ENCODE measurements around the gene CREB3. TPM values are rescaled to one million over a fixed set of nuclear protein-coding genes. Genes with fewer than 3 reads are reported as not detected.
A peak's percentile ranks its signal among the peaks of the same experiment; 100 is the strongest.

Gene CREB3
- total RNA-seq, 1 experiment from 2014 or later: 27.3 TPM

DNA sequence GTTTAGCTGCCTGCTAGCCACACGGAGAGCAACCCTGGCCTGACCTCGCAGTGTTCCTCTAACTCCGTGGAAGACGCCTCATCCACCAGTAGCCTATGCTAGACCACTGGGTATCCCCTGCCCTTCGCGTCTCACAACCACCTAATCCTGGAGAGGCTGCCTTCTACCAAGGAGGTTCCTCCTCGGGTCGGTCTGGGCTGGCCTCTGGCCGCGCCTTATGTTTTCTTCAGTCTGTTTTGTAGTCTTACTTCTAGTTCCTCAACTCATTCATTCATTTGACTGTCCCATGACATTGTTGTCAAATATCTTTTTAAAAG lies 41.2 kb upstream of the CREB3 start:
- Histone ChIP-seq H2BK20ac (ENCODE audit: low read depth, low read length, poor library complexity, severe bottlenecking) (no peak overlapping the region), H2AFZ (ENCODE audit: low read length) (no peak overlapping the region), H3T11ph (ENCODE audit: low read length) (no peak overlapping the region), H2BK120ac (ENCODE audit: low read depth, low read length, poor library complexity, severe bottlenecking) (no peak overlapping the region), H2BK5ac (ENCODE audit: insufficient read length, low read length) (no peak overlapping the region), H4K91ac (ENCODE audit: insufficient read length, low read depth, low read length) (no peak overlapping the region), H3K9me3 (ENCODE audit: control insufficient read depth, low read depth, low read length) (no peaks in the 10 kb centered on the region), H3K9ac (ENCODE audit: extremely low read depth, insufficient read length, low read length) (no peak overlapping the region), H2BK12ac (ENCODE audit: insufficient read length, low read depth, low read length) (no peak overlapping the region), H3K79me1 (ENCODE audit: insufficient read depth, low read depth, low read length, poor library complexity, severe bottlenecking) (no peaks in the 10 kb centered on the region), H4K20me1 (ENCODE audit: control insufficient read depth, insufficient read depth, insufficient read length) (no peaks in the 10 kb centered on the region), H3K18ac (ENCODE audit: insufficient read length, low read depth, low read length) (no peak overlapping the region), H3K56ac (ENCODE audit: insufficient read length, low read depth, low read length) (no peak overlapping the region), H3K14ac (ENCODE audit: insufficient read depth, low read length) (no peak overlapping the region), H3K27ac (ENCODE audit: insufficient read length, low read depth, low read length) (no peak overlapping the region), H3K27me3 (ENCODE audit: insufficient read depth, low read length) (no peaks in the 10 kb centered on the region), H4K5ac (ENCODE audit: insufficient read length, low read depth, low read length) (no peak overlapping the region), H3K23me2 (ENCODE audit: insufficient read length, low read depth, low read length, poor library complexity, severe bottlenecking) (peaks cover 6% of the 10 kb centered on the region), H2AK5ac (ENCODE audit: insufficient read length, low read length) (no peak overlapping the region), H4K8ac (replicated peaks; ENCODE audit: insufficient read length, low read depth, low read length) (no peak overlapping the region), H2BK15ac (ENCODE audit: low read depth, low read length) (no peak overlapping the region), H3K4ac (ENCODE audit: low read depth, low read length) (no peak overlapping the region), H3K4me2 (ENCODE audit: insufficient read depth, insufficient read length, low read length) (peak overlapping the region; percentile 65), H3K4me1 (ENCODE audit: insufficient read depth, low read length) (peaks cover 3% of the 10 kb centered on the region; the same call in 1 of the 2 replicates), H3K23ac (ENCODE audit: insufficient read length, low read depth, low read length) (no peak overlapping the region), H3K79me2 (ENCODE audit: insufficient read depth, low read length) (no peaks in the 10 kb centered on the region; the same call in 1 of the 2 replicates)
- Mint-ChIP-seq H3K4me3 (peak overlapping the region; percentile 84 to 93), H3K4me1 (peaks cover 27 to 30% of the 10 kb centered on the region in 2 experiments), H3K27me3 (ENCODE audit: low read depth) (no peaks in the 10 kb centered on the region; the same call in 1 of the 2 replicates), H3K9me3 (peaks cover 0 to 2% of the 10 kb centered on the region in 2 experiments; a peak in 2 of 5 replicates), H3K36me3 (ENCODE audit: insufficient read depth in 1 of 3, low read depth in 3 of 3) (peaks cover 8 to 25% (median 19%) of the 10 kb centered on the region in 3 experiments), H3K27ac (peak overlapping the region in 2 of 3 experiments; percentile 48 to 85; a peak in 1 of 7 replicates)
- TF ChIP-seq, protein P1, sequence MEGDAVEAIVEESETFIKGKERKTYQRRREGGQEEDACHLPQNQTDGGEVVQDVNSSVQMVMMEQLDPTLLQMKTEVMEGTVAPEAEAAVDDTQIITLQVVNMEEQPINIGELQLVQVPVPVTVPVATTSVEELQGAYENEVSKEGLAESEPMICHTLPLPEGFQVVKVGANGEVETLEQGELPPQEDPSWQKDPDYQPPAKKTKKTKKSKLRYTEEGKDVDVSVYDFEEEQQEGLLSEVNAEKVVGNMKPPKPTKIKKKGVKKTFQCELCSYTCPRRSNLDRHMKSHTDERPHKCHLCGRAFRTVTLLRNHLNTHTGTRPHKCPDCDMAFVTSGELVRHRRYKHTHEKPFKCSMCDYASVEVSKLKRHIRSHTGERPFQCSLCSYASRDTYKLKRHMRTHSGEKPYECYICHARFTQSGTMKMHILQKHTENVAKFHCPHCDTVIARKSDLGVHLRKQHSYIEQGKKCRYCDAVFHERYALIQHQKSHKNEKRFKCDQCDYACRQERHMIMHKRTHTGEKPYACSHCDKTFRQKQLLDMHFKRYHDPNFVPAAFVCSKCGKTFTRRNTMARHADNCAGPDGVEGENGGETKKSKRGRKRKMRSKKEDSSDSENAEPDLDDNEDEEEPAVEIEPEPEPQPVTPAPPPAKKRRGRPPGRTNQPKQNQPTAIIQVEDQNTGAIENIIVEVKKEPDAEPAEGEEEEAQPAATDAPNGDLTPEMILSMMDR (conservative IDR thresholded peaks at IDR 0.05): no peak
- WGBS (ENCODE audit: extremely low coverage, insufficient read length, low lambda C conversion rate): no CpG with 5 or more reads among the region's 10 CpGs
- DNase-seq: peak; percentile 64

All from H9 (cell line).